NCI-H187 (cell line): ENCODE measurements around the gene SH2D3A.
"Not testable (repeated sequence)": the region's sequence is repeated elsewhere in the genome, so short reads cannot be mapped to it uniquely, and the experiment has no call there.

ENCODE experiments used
- DNase-seq, 2 experiments: peaks; one replicate each; lab custom pipeline; 2025; lab: John Stamatoyannopoulos, UW

The SH2D3A gene

GRCh38 chr19:6721773-6722172 is 45.5 kb downstream of the SH2D3A start:
- DNase-seq = no peak

GRCh38 chr19:6721138-6721474 is 46.1 kb downstream of the SH2D3A start:
- no peak for DNase-seq

- DNase-seq = no peak
Observed at GRCh38 chr19:6720369-6721137, 46.7 kb downstream of the SH2D3A start, which contains the start of gene C3. TSS of gene C3 (minus strand) at chr19:6720650. CDS start at chr19:6720589, 61 bp downstream.

GRCh38 chr19:6719992-6720368 is 47.3 kb downstream of the SH2D3A start:
- DNase-seq = no peak

GRCh38 chr19:6719540-6719861 is 47.7 kb downstream of the SH2D3A start:
- no peak for DNase-seq

- DNase-seq = no peak
Observed at GRCh38 chr19:6718741-6719539, 48.3 kb downstream of the SH2D3A start.

GRCh38 chr19:6718111-6718740 is 49.0 kb downstream of the SH2D3A start:
- DNase-seq = no peak

- DNase-seq = no peak
Observed at GRCh38 chr19:6717441-6717971, 49.7 kb downstream of the SH2D3A start.

- DNase-seq = no peak
Observed at GRCh38 chr19:6717036-6717435, 50.2 kb downstream of the SH2D3A start.

- no peak for DNase-seq
Observed at GRCh38 chr19:6716610-6716970, 50.6 kb downstream of the SH2D3A start.

- DNase-seq = no peak
Observed at GRCh38 chr19:6714749-6715555, 52.3 kb downstream of the SH2D3A start.

GRCh38 chr19:6713773-6714692 is 53.2 kb downstream of the SH2D3A start:
- no peak for DNase-seq

GRCh38 chr19:6712692-6713670 is 54.3 kb downstream of the SH2D3A start:
- no peak for DNase-seq

- DNase-seq = no peak
Observed at GRCh38 chr19:6712231-6712630, 55.0 kb downstream of the SH2D3A start.

- no peak for DNase-seq
Observed at GRCh38 chr19:6711605-6712004, 55.6 kb downstream of the SH2D3A start.

- no peak for DNase-seq
Observed at GRCh38 chr19:6711078-6711361, 56.2 kb downstream of the SH2D3A start.

- DNase-seq = no peak
Observed at GRCh38 chr19:6710273-6711077, 56.8 kb downstream of the SH2D3A start.

GRCh38 chr19:6709549-6709948 is 57.7 kb downstream of the SH2D3A start:
- no peak for DNase-seq

- DNase-seq = not testable (repeated sequence)
Observed at GRCh38 chr19:6708913-6709312, 58.3 kb downstream of the SH2D3A start.
